Left forelimb (tissue), 1 donor: ENCODE data around the gene BROX.
"Not testable (repeated sequence)": the region's sequence is repeated elsewhere in the genome, so short reads cannot be mapped to it uniquely, and the experiment has no call there.

ENCODE experiments used
- DNase-seq: peaks from one replicate; pipeline ENCODE4 v3.0.0-alpha.2; 2018; ENCODE audit warnings: low spot score

BROX gene

GRCh38 chr1:222712253-222713090 is at the start of gene BROX, which contains the start of gene AIDA:
Gene BROX (plus strand): TSS chr1:222712564. CDS start chr1:222715700, 3,136 bp downstream.
Gene AIDA (minus strand): TSS chr1:222712491. CDS start chr1:222712317, 174 bp downstream.
- peak; percentile 97 for DNase-seq

- DNase-seq: no peak
Measured at GRCh38 chr1:222663431-222663934, 48.9 kb upstream of the BROX start.

GRCh38 chr1:222665964-222666363 is 46.4 kb upstream of the BROX start:
- DNase-seq: no peak

- not testable (repeated sequence) for DNase-seq
Measured at GRCh38 chr1:222668184-222668583, 44.2 kb upstream of the BROX start.

- DNase-seq: not testable (repeated sequence)
Measured at GRCh38 chr1:222669107-222669506, 43.3 kb upstream of the BROX start.

GRCh38 chr1:222670110-222670509 is 42.3 kb upstream of the BROX start:
- DNase-seq: no peak

- no peak for DNase-seq
Measured at GRCh38 chr1:222680080-222680479, 32.3 kb upstream of the BROX start.

- DNase-seq: no peak
Measured at GRCh38 chr1:222691016-222691415, 21.3 kb upstream of the BROX start.

- DNase-seq: no peak
Measured at GRCh38 chr1:222694927-222695326, 17.4 kb upstream of the BROX start.

GRCh38 chr1:222696741-222697140 is 15.6 kb upstream of the BROX start:
- no peak for DNase-seq

GRCh38 chr1:222697203-222697602 is 15.2 kb upstream of the BROX start:
- DNase-seq: no peak

GRCh38 chr1:222697826-222698225 is 14.5 kb upstream of the BROX start:
- DNase-seq: no peak

GRCh38 chr1:222702210-222702609 is 10.2 kb upstream of the BROX start:
- DNase-seq: no peak

- no peak for DNase-seq
Measured at GRCh38 chr1:222704260-222704659, 8.1 kb upstream of the BROX start.

- no peak for DNase-seq
Measured at GRCh38 chr1:222706815-222707214, 5.5 kb upstream of the BROX start.

- no peak for DNase-seq
Measured at GRCh38 chr1:222709700-222710153, 2.6 kb upstream of the BROX start.

- DNase-seq: peak; percentile 73
Measured at GRCh38 chr1:222711319-222712252, 778 bp upstream of the BROX start.

- peak; percentile 93 for DNase-seq
Measured at GRCh38 chr1:222713091-222713961, 962 bp downstream of the BROX start.

GRCh38 chr1:222716393-222716792 is 4.0 kb downstream of the BROX start:
- no peak for DNase-seq

GRCh38 chr1:222728746-222729145 is 16.4 kb downstream of the BROX start:
- no peak for DNase-seq

- DNase-seq: no peak
Measured at GRCh38 chr1:222730866-222731265, 18.5 kb downstream of the BROX start.
